HG03066 (cell line): ENCODE results near the gene JAG2.

ENCODE experiments used
- ATAC-seq: cut with Tn5 transposase; IDR thresholded peaks from one replicate; pipeline ENCODE4 v1.9.1; 2021; ENCODE audit warnings: low read depth; ENCODE audit not compliant: unreplicated experiment

Gene JAG2

GRCh38 chr14:105142651-105143450 is 25.7 kb downstream of the JAG2 start:
- no peak for ATAC-seq

- ATAC-seq: no peak
Observed at GRCh38 chr14:105141486-105142281, 26.9 kb downstream of the JAG2 start.

- ATAC-seq: no peak
Observed at GRCh38 chr14:105141026-105141425, 27.6 kb downstream of the JAG2 start.

- ATAC-seq: no peak
Observed at GRCh38 chr14:105140581-105140980, 28.0 kb downstream of the JAG2 start.

- no peak for ATAC-seq
Observed at GRCh38 chr14:105139831-105140239, 28.7 kb downstream of the JAG2 start.

- no peak for ATAC-seq
Observed at GRCh38 chr14:105139212-105139825, 29.3 kb downstream of the JAG2 start.

- ATAC-seq: no peak
Observed at GRCh38 chr14:105138551-105139111, 29.9 kb downstream of the JAG2 start.

- ATAC-seq: no peak
Observed at GRCh38 chr14:105138021-105138541, 30.5 kb downstream of the JAG2 start.

- no peak for ATAC-seq
Observed at GRCh38 chr14:105137481-105138020, 31.0 kb downstream of the JAG2 start.

GRCh38 chr14:105136401-105137322 is 31.9 kb downstream of the JAG2 start:
- no peak for ATAC-seq

GRCh38 chr14:105135700-105136395 is 32.7 kb downstream of the JAG2 start:
- no peak for ATAC-seq

- no peak for ATAC-seq
Observed at GRCh38 chr14:105132921-105133654, 35.5 kb downstream of the JAG2 start.

- ATAC-seq: no peak
Observed at GRCh38 chr14:105131241-105131640, 37.3 kb downstream of the JAG2 start.

- ATAC-seq: no peak
Observed at GRCh38 chr14:105128059-105128458, 40.5 kb downstream of the JAG2 start.

- ATAC-seq: no peak
Observed at GRCh38 chr14:105126981-105127329, 41.6 kb downstream of the JAG2 start.

GRCh38 chr14:105126126-105126980 is 42.2 kb downstream of the JAG2 start:
- no peak for ATAC-seq

- no peak for ATAC-seq
Observed at GRCh38 chr14:105124823-105125222, 43.8 kb downstream of the JAG2 start.
